H9 (cell line): ENCODE measurements around the gene RPL27. TPM values are rescaled to one million over a fixed set of nuclear protein-coding genes. Genes with fewer than 3 reads are reported as not detected.
A peak's percentile ranks its signal among the peaks of the same experiment; 100 is the strongest.

Experiments used
- DNase-seq: peaks from one replicate; pipeline ENCODE4 v3.0.0-alpha.2; 2017
- H2AFZ ChIP-seq: one replicate; pipeline ENCODE4 v1.6.1; 2013; ENCODE audit warnings: mild to moderate bottlenecking, low read length, control low read depth, moderate library complexity
- H2AK5ac ChIP-seq: 2 replicates; pipeline ENCODE4 v1.6.1; 2013; ENCODE audit warnings: low read length, control low read depth, mixed read lengths; ENCODE audit not compliant: insufficient read length
- H2BK120ac ChIP-seq: one replicate; pipeline ENCODE4 v1.6.1; 2013; ENCODE audit warnings: low read depth, mild to moderate bottlenecking, low read length, control low read depth, inconsistent platforms; ENCODE audit not compliant: poor library complexity, severe bottlenecking
- H2BK12ac ChIP-seq: 2 replicates; pipeline ENCODE4 v1.6.1; 2013; ENCODE audit warnings: low read length, control low read depth, mixed read lengths, low read depth; ENCODE audit not compliant: insufficient read length
- H2BK15ac ChIP-seq: 2 replicates; pipeline ENCODE4 v1.6.1; 2013; ENCODE audit warnings: low read depth, low read length, control low read depth
- H2BK20ac ChIP-seq: one replicate; pipeline ENCODE4 v1.6.1; 2013; ENCODE audit warnings: low read depth, mild to moderate bottlenecking, low read length, control low read depth, inconsistent platforms; ENCODE audit not compliant: poor library complexity, severe bottlenecking
- H2BK5ac ChIP-seq: 2 replicates; pipeline ENCODE4 v1.6.1; 2013; ENCODE audit warnings: low read length, control low read depth, mixed read lengths; ENCODE audit not compliant: insufficient read length
- H3K14ac ChIP-seq: 2 replicates; pipeline ENCODE4 v1.6.1; 2013; ENCODE audit warnings: low read length, control low read depth; ENCODE audit not compliant: insufficient read depth
- H3K18ac ChIP-seq: 2 replicates; pipeline ENCODE4 v1.6.1; 2013; ENCODE audit warnings: low read depth, mild to moderate bottlenecking, mixed read lengths, low read length, control low read depth; ENCODE audit not compliant: insufficient read length
- H3K23ac ChIP-seq: 2 replicates; pipeline ENCODE4 v1.6.1; 2013; ENCODE audit warnings: low read length, control low read depth, mixed read lengths, low read depth; ENCODE audit not compliant: insufficient read length
- H3K23me2 ChIP-seq: 2 replicates; pipeline ENCODE4 v1.6.1; 2013; ENCODE audit warnings: low read depth, mild to moderate bottlenecking, mixed read lengths, low read length, control low read depth; ENCODE audit not compliant: insufficient read length, poor library complexity, severe bottlenecking
- H3K27ac ChIP-seq: 2 replicates; pipeline ENCODE4 v1.5.1; 2013; ENCODE audit warnings: low read length, control low read depth, mixed read lengths, low read depth; ENCODE audit not compliant: insufficient read length
- H3K27me3 ChIP-seq: 2 replicates; pipeline ENCODE4 v1.6.1; 2013; ENCODE audit warnings: low read length, control low read depth, inconsistent platforms; ENCODE audit not compliant: insufficient read depth
- H3K4ac ChIP-seq: 2 replicates; pipeline ENCODE4 v1.6.1; 2013; ENCODE audit warnings: low read depth, mild to moderate bottlenecking, control low read depth, inconsistent platforms, low read length, moderate library complexity
- H3K4me1 ChIP-seq: 2 replicates; pipeline ENCODE4 v1.6.1; 2013; ENCODE audit warnings: low read length, control low read depth, inconsistent platforms; ENCODE audit not compliant: insufficient read depth
- H3K4me2 ChIP-seq: 2 replicates; pipeline ENCODE4 v1.6.1; 2013; ENCODE audit warnings: low read length, control low read depth, mixed read lengths; ENCODE audit not compliant: insufficient read length, insufficient read depth
- H3K56ac ChIP-seq: 2 replicates; pipeline ENCODE4 v1.6.1; 2013; ENCODE audit warnings: low read depth, mild to moderate bottlenecking, mixed read lengths, low read length, control low read depth; ENCODE audit not compliant: insufficient read length
- H3K79me1 ChIP-seq: 2 replicates; pipeline ENCODE4 v1.6.1; 2013; ENCODE audit warnings: low read depth, mild to moderate bottlenecking, moderate library complexity, low read length, control low read depth, inconsistent platforms; ENCODE audit not compliant: insufficient read depth, poor library complexity, severe bottlenecking
- H3K79me2 ChIP-seq: 2 replicates; pipeline ENCODE4 v1.6.1; 2013; ENCODE audit warnings: low read length, control low read depth, inconsistent platforms; ENCODE audit not compliant: insufficient read depth
- H3K9ac ChIP-seq: 2 replicates; pipeline ENCODE4 v1.6.1; 2013; ENCODE audit warnings: low read length, control low read depth, mixed read lengths; ENCODE audit not compliant: insufficient read length; ENCODE audit errors: extremely low read depth
- H3K9me3 ChIP-seq: one replicate; pipeline ENCODE4 v1.6.1; 2013; ENCODE audit warnings: low read depth, low read length, inconsistent platforms; ENCODE audit not compliant: control insufficient read depth
- H3T11ph ChIP-seq: one replicate; pipeline ENCODE4 v1.6.1; 2013; ENCODE audit warnings: mild to moderate bottlenecking, low read length, control low read depth, inconsistent platforms
- H4K20me1 ChIP-seq: one replicate; pipeline ENCODE4 v1.6.1; 2013; ENCODE audit not compliant: control insufficient read depth, insufficient read length, insufficient read depth
- H4K5ac ChIP-seq: 2 replicates; pipeline ENCODE4 v1.6.1; 2013; ENCODE audit warnings: low read depth, mild to moderate bottlenecking, mixed read lengths, low read length, control low read depth; ENCODE audit not compliant: insufficient read length
- H4K8ac ChIP-seq: replicated peaks from 2 replicates; pipeline ENCODE4 v1.6.1; 2013; ENCODE audit warnings: low read length, control low read depth, mixed read lengths, low read depth; ENCODE audit not compliant: insufficient read length
- H4K91ac ChIP-seq: 2 replicates; pipeline ENCODE4 v1.6.1; 2013; ENCODE audit warnings: low read depth, mild to moderate bottlenecking, moderate library complexity, mixed read lengths, low read length, control low read depth; ENCODE audit not compliant: insufficient read length
- H3K27ac Mint-ChIP-seq, 3 experiments: 2 replicates in 2 of 3; 3 replicates in 1 of 3; pipeline ENCODE4 v1.8.0; 2020 to 2021; ENCODE audit warnings: mixed read lengths in 3 of 3, mild to moderate bottlenecking in 1 of 3, moderate library complexity in 1 of 3
- H3K27me3 Mint-ChIP-seq: 2 replicates; pipeline ENCODE4 v1.8.0; 2021; ENCODE audit warnings: low read depth, mild to moderate bottlenecking, moderate library complexity, mixed read lengths
- H3K36me3 Mint-ChIP-seq, 3 experiments: 2 replicates in 2 of 3; 3 replicates in 1 of 3; pipeline ENCODE4 v1.8.0; 2020 to 2021; ENCODE audit warnings: low read depth in 3 of 3, mixed read lengths in 3 of 3; ENCODE audit not compliant: insufficient read depth in 1 of 3
- H3K4me1 Mint-ChIP-seq, 2 experiments: 2 replicates each; pipeline ENCODE4 v1.8.0; 2020; ENCODE audit warnings: mixed read lengths in 2 of 2
- H3K4me3 Mint-ChIP-seq, 2 experiments: 2 replicates in 1 of 2; 3 replicates in 1 of 2; pipeline ENCODE4 v1.8.0; 2020 to 2021; ENCODE audit warnings: mild to moderate bottlenecking in 2 of 2, mixed read lengths in 2 of 2, moderate library complexity in 1 of 2
- H3K9me3 Mint-ChIP-seq, 2 experiments: 2 replicates in 1 of 2; 3 replicates in 1 of 2; pipeline ENCODE4 v1.8.0; 2020; ENCODE audit warnings: mild to moderate bottlenecking in 2 of 2, mixed read lengths in 2 of 2, moderate library complexity in 1 of 2
- WGBS: extraction: QIAGEN DNeasy Blood & Tissue Kit; methylation state at CpG from one replicate; pipeline ENCODE4 v1.1.7; 2013; ENCODE audit warnings: missing lambda C conversion rate, low lambda C conversion rate, mixed read lengths; ENCODE audit not compliant: insufficient read length; ENCODE audit errors: extremely low coverage; 5-methylcytosine and 5-hydroxymethylcytosine counted together
- total RNA-seq: library from RNA; stranded (reverse); gene quantifications from 2 replicates; pipeline ENCODE4 v1.2.1, GENCODE V29; 2021
- TF ChIP-seq, protein P1 (sequence below): fragments of 200-600 bp; sonication (generic); conservative IDR thresholded peaks from 3 replicates; pipeline ENCODE4 v1.8.0; 2021; ENCODE audit warnings: antibody characterized with exemption, mild to moderate bottlenecking

The RPL27 gene
- total RNA-seq, 1 experiment from 2014 or later = 1,514 TPM

DNA sequence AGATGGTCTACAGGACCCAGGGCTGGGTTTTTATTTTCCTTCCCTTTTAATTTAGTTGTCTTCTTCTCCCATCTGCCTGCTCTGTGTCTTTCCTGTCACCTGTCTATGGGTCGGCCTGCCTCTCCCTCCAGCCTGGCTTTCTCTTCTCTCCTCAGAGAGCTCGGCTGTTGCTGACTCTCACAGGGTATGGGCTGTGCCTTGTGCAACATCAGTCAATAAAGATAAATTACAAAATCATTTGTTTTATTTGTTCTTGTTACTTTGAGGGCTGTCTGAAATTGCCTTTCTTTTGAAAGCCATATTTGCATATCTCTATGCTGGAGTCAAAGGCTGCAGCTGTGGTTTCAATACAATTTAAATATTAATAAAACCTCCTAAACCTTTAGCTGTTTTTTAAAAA, 42.4 kb downstream of the RPL27 start:
- peaks cover 8 to 16% (median 15%) of the 10 kb centered on the region in 3 experiments; a peak in 6 of 7 replicates for H3K36me3 Mint-ChIP-seq
- no peaks in the 10 kb centered on the region for H3K27me3 ChIP-seq
- no peak overlapping the region for H3K23ac ChIP-seq
- no peaks in the 10 kb centered on the region for H3K23me2 ChIP-seq
- no peaks in the 10 kb centered on the region for H3K27me3 Mint-ChIP-seq
- no peak overlapping the region for H3K4ac ChIP-seq
- H3K79me1 ChIP-seq = no peaks in the 10 kb centered on the region
- no peak overlapping the region for H3K18ac ChIP-seq
- H3K56ac ChIP-seq = no peak overlapping the region
- no peak overlapping the region for H3K14ac ChIP-seq
- no peak overlapping the region for H3K9ac ChIP-seq
- no peaks in the 10 kb centered on the region for H3K79me2 ChIP-seq
- peaks cover 58 to 71% of the 10 kb centered on the region in 2 experiments for H3K4me1 Mint-ChIP-seq
- no peak overlapping the region for H3K27ac ChIP-seq
- no peak overlapping the region for H2BK12ac ChIP-seq
- WGBS = no CpG with 5 or more reads among the region's 2 CpGs
- no peak overlapping the region for H2AK5ac ChIP-seq
- H3K4me1 ChIP-seq = peaks cover 13% of the 10 kb centered on the region; the same call in 1 of the 2 replicates
- no peaks in the 10 kb centered on the region; a peak in 1 of 5 replicates for H3K9me3 Mint-ChIP-seq
- no peaks in the 10 kb centered on the region for H4K20me1 ChIP-seq
- H2AFZ ChIP-seq = no peak overlapping the region
- H2BK15ac ChIP-seq = no peak overlapping the region
- no peak overlapping the region for H3K4me2 ChIP-seq
- H4K5ac ChIP-seq = no peak overlapping the region
- H2BK120ac ChIP-seq = no peak overlapping the region
- H3T11ph ChIP-seq = no peak overlapping the region
- H2BK5ac ChIP-seq = no peak overlapping the region
- no peaks in the 10 kb centered on the region for H3K9me3 ChIP-seq
- no peak overlapping the region for H4K8ac ChIP-seq
- H3K27ac Mint-ChIP-seq = peak overlapping the region; percentile 89 to 94 (median 93); a peak in 6 of 7 replicates
- H3K4me3 Mint-ChIP-seq = no peak overlapping the region
- no peak for DNase-seq
- TF ChIP-seq, protein P1, sequence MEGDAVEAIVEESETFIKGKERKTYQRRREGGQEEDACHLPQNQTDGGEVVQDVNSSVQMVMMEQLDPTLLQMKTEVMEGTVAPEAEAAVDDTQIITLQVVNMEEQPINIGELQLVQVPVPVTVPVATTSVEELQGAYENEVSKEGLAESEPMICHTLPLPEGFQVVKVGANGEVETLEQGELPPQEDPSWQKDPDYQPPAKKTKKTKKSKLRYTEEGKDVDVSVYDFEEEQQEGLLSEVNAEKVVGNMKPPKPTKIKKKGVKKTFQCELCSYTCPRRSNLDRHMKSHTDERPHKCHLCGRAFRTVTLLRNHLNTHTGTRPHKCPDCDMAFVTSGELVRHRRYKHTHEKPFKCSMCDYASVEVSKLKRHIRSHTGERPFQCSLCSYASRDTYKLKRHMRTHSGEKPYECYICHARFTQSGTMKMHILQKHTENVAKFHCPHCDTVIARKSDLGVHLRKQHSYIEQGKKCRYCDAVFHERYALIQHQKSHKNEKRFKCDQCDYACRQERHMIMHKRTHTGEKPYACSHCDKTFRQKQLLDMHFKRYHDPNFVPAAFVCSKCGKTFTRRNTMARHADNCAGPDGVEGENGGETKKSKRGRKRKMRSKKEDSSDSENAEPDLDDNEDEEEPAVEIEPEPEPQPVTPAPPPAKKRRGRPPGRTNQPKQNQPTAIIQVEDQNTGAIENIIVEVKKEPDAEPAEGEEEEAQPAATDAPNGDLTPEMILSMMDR = no peak
- no peak overlapping the region for H2BK20ac ChIP-seq
- no peak overlapping the region for H4K91ac ChIP-seq
